ENCODE measurements around the gene ADAMTS2.

DNA sequence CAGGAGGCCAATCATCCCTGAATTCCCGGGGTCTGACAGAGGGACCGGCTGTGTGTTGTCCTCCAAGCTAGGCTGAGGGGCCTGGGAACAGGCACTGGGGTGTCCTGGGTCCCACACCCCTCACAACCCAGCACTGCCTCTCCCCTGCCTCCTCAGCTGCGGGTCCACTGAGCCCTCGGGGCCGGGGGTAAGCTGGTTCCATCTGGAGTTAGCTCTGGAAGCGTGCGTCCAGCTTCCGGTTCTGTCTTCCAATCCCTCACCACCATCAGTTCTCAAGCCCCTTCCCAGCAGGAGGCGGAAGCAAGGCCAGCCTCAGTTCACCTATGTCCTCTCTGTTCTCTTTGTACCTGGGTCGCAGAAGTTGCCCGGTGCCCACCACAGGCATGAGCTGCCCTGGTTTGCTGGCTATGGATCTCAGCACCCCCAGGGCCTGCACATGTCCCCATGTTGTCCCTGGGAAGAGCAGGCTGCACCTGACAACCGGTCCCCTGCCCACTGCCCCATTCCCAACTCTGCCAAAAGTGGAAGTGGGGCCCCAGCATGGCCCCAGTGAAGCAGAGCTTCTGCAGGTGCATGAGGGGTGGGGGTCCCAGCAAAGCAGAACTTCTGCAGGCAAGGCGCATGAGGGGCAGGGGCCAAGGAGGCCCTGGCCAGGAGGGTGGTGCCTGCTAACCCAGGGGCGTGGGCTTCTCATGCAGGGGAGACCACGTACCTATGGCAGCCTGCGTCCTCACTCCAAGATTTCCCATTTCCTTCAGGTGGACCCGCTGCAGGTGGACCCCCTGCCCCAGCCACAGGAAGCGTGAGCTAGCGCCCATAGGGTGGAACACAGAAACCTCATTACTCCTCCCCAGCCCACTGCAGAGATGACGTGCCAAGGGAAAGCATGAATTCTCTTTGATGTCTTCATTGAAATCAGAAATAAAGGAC, 173.2 kb downstream of the ADAMTS2 start:
- TF ChIP-seq, protein P1, sequence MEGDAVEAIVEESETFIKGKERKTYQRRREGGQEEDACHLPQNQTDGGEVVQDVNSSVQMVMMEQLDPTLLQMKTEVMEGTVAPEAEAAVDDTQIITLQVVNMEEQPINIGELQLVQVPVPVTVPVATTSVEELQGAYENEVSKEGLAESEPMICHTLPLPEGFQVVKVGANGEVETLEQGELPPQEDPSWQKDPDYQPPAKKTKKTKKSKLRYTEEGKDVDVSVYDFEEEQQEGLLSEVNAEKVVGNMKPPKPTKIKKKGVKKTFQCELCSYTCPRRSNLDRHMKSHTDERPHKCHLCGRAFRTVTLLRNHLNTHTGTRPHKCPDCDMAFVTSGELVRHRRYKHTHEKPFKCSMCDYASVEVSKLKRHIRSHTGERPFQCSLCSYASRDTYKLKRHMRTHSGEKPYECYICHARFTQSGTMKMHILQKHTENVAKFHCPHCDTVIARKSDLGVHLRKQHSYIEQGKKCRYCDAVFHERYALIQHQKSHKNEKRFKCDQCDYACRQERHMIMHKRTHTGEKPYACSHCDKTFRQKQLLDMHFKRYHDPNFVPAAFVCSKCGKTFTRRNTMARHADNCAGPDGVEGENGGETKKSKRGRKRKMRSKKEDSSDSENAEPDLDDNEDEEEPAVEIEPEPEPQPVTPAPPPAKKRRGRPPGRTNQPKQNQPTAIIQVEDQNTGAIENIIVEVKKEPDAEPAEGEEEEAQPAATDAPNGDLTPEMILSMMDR (conservative IDR thresholded peaks at IDR 0.05 in 1 of 2, IDR thresholded peaks at IDR 0.05 in 1 of 2; ENCODE audit: low read depth in 1 of 2, low read length in 2 of 2) = no peak
- no peak for TF ChIP-seq EZH2 (IDR thresholded peaks at IDR 0.05; ENCODE audit: low read length, missing control alignments)
